Fibroblast of lung (primary cell): ENCODE data around the gene RIT2. TPM values are rescaled to one million over a fixed set of nuclear protein-coding genes. Genes with fewer than 3 reads are reported as not detected.
A peak's percentile ranks its signal among the peaks of the same experiment; 100 is the strongest.

Experiments
- DNase-seq, 2 donors: peaks; one replicate each; pipeline versions ENCODE4 v3.0.0 to v3.0.0-alpha.2; 2010; ENCODE audit warnings: low read depth in 2 of 2
- H2AFZ ChIP-seq: 2 replicates; pipeline ENCODE4 v1.5.1; 2012; ENCODE audit warnings: low read length, control low read depth, inconsistent platforms
- H3K27ac ChIP-seq: 2 replicates; pipeline ENCODE4 v1.5.1; 2011; ENCODE audit warnings: low read length, control low read depth; ENCODE audit not compliant: insufficient read depth
- H3K27me3 ChIP-seq: 2 replicates; pipeline ENCODE4 v1.5.1; 2011; ENCODE audit warnings: mild to moderate bottlenecking, low read length; ENCODE audit not compliant: control insufficient read depth, insufficient read depth
- H3K36me3 ChIP-seq: 2 replicates; pipeline ENCODE4 v1.5.1; 2011; ENCODE audit warnings: low read length; ENCODE audit not compliant: control insufficient read depth, insufficient read depth
- H3K4me1 ChIP-seq: 2 replicates; pipeline ENCODE4 v1.5.1; 2011; ENCODE audit warnings: low read length; ENCODE audit not compliant: control insufficient read depth, insufficient read depth; ENCODE audit errors: extremely low read depth
- H3K4me2 ChIP-seq: 2 replicates; pipeline ENCODE4 v1.5.1; 2011; ENCODE audit warnings: low read length, control low read depth; ENCODE audit not compliant: insufficient read depth; ENCODE audit errors: extremely low read depth
- H3K4me3 ChIP-seq, 4 experiments: fragments of 200-600 bp in 1 of 4; sonication (generic) in 1 of 4; replicated peaks in 1 of 4; 2 replicates each; pipeline ENCODE4 v1.5.1; 2011 to 2016; ENCODE audit warnings: low read length in 4 of 4, low read depth in 3 of 4, mild to moderate bottlenecking in 3 of 4, control low read depth in 2 of 4, inconsistent platforms in 1 of 4, mixed read lengths in 1 of 4; ENCODE audit not compliant: insufficient read depth in 1 of 4; ENCODE audit errors: control extremely low read depth in 1 of 4
- H3K79me2 ChIP-seq: 2 replicates; pipeline ENCODE4 v1.5.1; 2012; ENCODE audit warnings: mild to moderate bottlenecking, low read length, inconsistent platforms; ENCODE audit not compliant: control insufficient read depth, insufficient read depth
- H3K9ac ChIP-seq: 2 replicates; pipeline ENCODE4 v1.5.1; 2011; ENCODE audit warnings: mild to moderate bottlenecking, low read length, control low read depth; ENCODE audit not compliant: insufficient read depth
- H3K9me3 ChIP-seq: 2 replicates; pipeline ENCODE4 v1.5.1; 2012; ENCODE audit warnings: low read depth, low read length; ENCODE audit not compliant: control insufficient read depth, insufficient read depth
- H4K20me1 ChIP-seq: 2 replicates; pipeline ENCODE4 v1.5.1; 2011; ENCODE audit warnings: low read length; ENCODE audit not compliant: control insufficient read depth, insufficient read depth; ENCODE audit errors: extremely low read depth
- CTCF ChIP-seq, 2 donors: IDR thresholded peaks in 1 of 2; conservative IDR thresholded peaks in 1 of 2; 1 replicate in 1 of 2; 2 replicates in 1 of 2; pipeline ENCODE4 v1.5.1; 2011 to 2012; ENCODE audit warnings: low read length in 2 of 2, control low read depth in 1 of 2, inconsistent platforms in 1 of 2, low read depth in 1 of 2, mild to moderate bottlenecking in 1 of 2
- EZH2 ChIP-seq: IDR thresholded peaks from 2 replicates; pipeline ENCODE4 v1.5.1; 2012; ENCODE audit warnings: low read length, control low read depth, mild to moderate bottlenecking; ENCODE audit errors: missing control alignments
- polyA plus RNA-seq, 2 donors: library from polyadenylated mRNA; depleted of rRNA in 1 of 2; stranded (reverse) in 1 of 2; unstranded in 1 of 2; fragments of >200 nt; gene quantifications; 2 replicates each; pipeline ENCODE4 v1.2.1, GENCODE V29; 2011 to 2012; ENCODE audit warnings: missing spikeins in 1 of 2
- total RNA-seq: library from RNA; depleted of rRNA; stranded (reverse); fragments of >200 nt; gene quantifications from 2 replicates; pipeline ENCODE4 v1.2.1, GENCODE V29; 2014

The RIT2 gene
- total and polyA plus RNA-seq, 2 donors (not counting 1 experiment from before 2014, with no cell fraction given) = not detected

GRCh38 chr18:42745171-42745570, 370.3 kb downstream of the RIT2 start:
- Histone ChIP-seq H4K20me1 (no peaks in the 10 kb centered on the region), H3K27me3 (no peaks in the 10 kb centered on the region), H3K9me3 (no peaks in the 10 kb centered on the region), H3K9ac (no peak overlapping the region), H3K4me1 (no peaks in the 10 kb centered on the region), H3K36me3 (no peaks in the 10 kb centered on the region), H3K4me2 (no peak overlapping the region), H3K4me3 (no peak overlapping the region), H2AFZ (no peak overlapping the region), H3K27ac (no peak overlapping the region), H3K79me2 (no peaks in the 10 kb centered on the region)
- no peak for DNase-seq
- TF ChIP-seq CTCF (conservative IDR thresholded peaks at IDR 0.05 in 1 of 2, IDR thresholded peaks at IDR 0.05 in 1 of 2; ENCODE audit: low read depth in 1 of 2, low read length in 2 of 2) = no peak
- TF ChIP-seq EZH2 = no peak

- H3K9me3 ChIP-seq = no peaks in the 10 kb centered on the region
- no peak for DNase-seq
- no peak overlapping the region for H2AFZ ChIP-seq
- no peak overlapping the region for H3K27ac ChIP-seq
- H3K27me3 ChIP-seq = no peaks in the 10 kb centered on the region
- H4K20me1 ChIP-seq = no peaks in the 10 kb centered on the region
- no peaks in the 10 kb centered on the region for H3K4me1 ChIP-seq
- H3K4me3 ChIP-seq = no peak overlapping the region
- H3K79me2 ChIP-seq = no peaks in the 10 kb centered on the region
- no peak overlapping the region for H3K4me2 ChIP-seq
- no peak overlapping the region for H3K9ac ChIP-seq
- TF ChIP-seq EZH2 (no peak), CTCF (conservative IDR thresholded peaks at IDR 0.05 in 1 of 2, IDR thresholded peaks at IDR 0.05 in 1 of 2; ENCODE audit: low read depth in 1 of 2, low read length in 2 of 2) (no peak)
- no peaks in the 10 kb centered on the region for H3K36me3 ChIP-seq
Measured at GRCh38 chr18:42743373-42744138, 371.9 kb downstream of the RIT2 start.

- Histone ChIP-seq H3K27me3 (no peaks in the 10 kb centered on the region), H3K4me1 (no peaks in the 10 kb centered on the region), H3K4me3 (no peak overlapping the region), H3K36me3 (no peaks in the 10 kb centered on the region), H3K27ac (no peak overlapping the region), H4K20me1 (no peaks in the 10 kb centered on the region), H3K79me2 (no peaks in the 10 kb centered on the region), H3K4me2 (no peak overlapping the region), H3K9ac (no peak overlapping the region), H3K9me3 (no peaks in the 10 kb centered on the region), H2AFZ (no peak overlapping the region)
- DNase-seq = peak in 1 of 2 donors; percentile 3
- TF ChIP-seq CTCF (conservative IDR thresholded peaks at IDR 0.05 in 1 of 2, IDR thresholded peaks at IDR 0.05 in 1 of 2; ENCODE audit: low read depth in 1 of 2, low read length in 2 of 2) (no peak), EZH2 (no peak)
Measured at GRCh38 chr18:42742969-42743368, 372.5 kb downstream of the RIT2 start.
